Nucleus accumbens (tissue), 56 donors: ENCODE results near the gene TNRC6B.
"Not testable (repeated sequence)": the region's sequence is repeated elsewhere in the genome, so short reads cannot be mapped to it uniquely, and the experiment has no call there.

ENCODE experiments used
- DNase-seq, 56 donors: peaks; one replicate each; lab custom pipeline; 2025; lab: John Stamatoyannopoulos, UW

The TNRC6B gene

GRCh38 chr22:40346185-40347118 lies 168.7 kb downstream of the TNRC6B start, which contains the start of gene ADSL:
TSS of gene ADSL (plus strand) at chr22:40346500. CDS start at chr22:40346559, 59 bp downstream.
- DNase-seq = peak in 55 of 56 donors; percentile 36 to 92 (median 79)

GRCh38 chr22:40347300-40347699 lies 169.6 kb downstream of the TNRC6B start:
- no peak for DNase-seq

GRCh38 chr22:40348025-40348658 lies 170.4 kb downstream of the TNRC6B start:
- peak in 32 of 56 donors; percentile 5 to 74 (median 22) for DNase-seq

- no peak for DNase-seq
These were observed 175.0 kb downstream of the TNRC6B start for GRCh38 chr22:40352763-40353162.

GRCh38 chr22:40361100-40361499 lies 183.4 kb downstream of the TNRC6B start:
- peak in 15 of 56 donors; percentile 7 to 55 (median 30) for DNase-seq

GRCh38 chr22:40363059-40363458 lies 185.3 kb downstream of the TNRC6B start:
- DNase-seq = no peak

GRCh38 chr22:40364431-40364830 lies 186.7 kb downstream of the TNRC6B start:
- DNase-seq = no peak

GRCh38 chr22:40366068-40366467 lies 188.3 kb downstream of the TNRC6B start:
- no peak for DNase-seq

- DNase-seq = no peak
These were observed 189.6 kb downstream of the TNRC6B start for GRCh38 chr22:40367342-40367741.

- DNase-seq = no peak
These were observed 190.3 kb downstream of the TNRC6B start for GRCh38 chr22:40368016-40368415.

GRCh38 chr22:40368836-40369235 lies 191.1 kb downstream of the TNRC6B start:
- DNase-seq = no peak

- DNase-seq = no peak
These were observed 196.8 kb downstream of the TNRC6B start for GRCh38 chr22:40374567-40374966.

GRCh38 chr22:40376149-40376548 lies 198.4 kb downstream of the TNRC6B start:
- DNase-seq = no peak

- no peak for DNase-seq
These were observed 200.2 kb downstream of the TNRC6B start for GRCh38 chr22:40377931-40378330.

GRCh38 chr22:40378448-40378847 lies 200.7 kb downstream of the TNRC6B start:
- not testable (repeated sequence) for DNase-seq

GRCh38 chr22:40381461-40381860 lies 203.7 kb downstream of the TNRC6B start:
- DNase-seq = no peak

- DNase-seq = no peak
These were observed 206.2 kb downstream of the TNRC6B start for GRCh38 chr22:40383905-40384304.

- DNase-seq = no peak
These were observed 207.5 kb downstream of the TNRC6B start for GRCh38 chr22:40385036-40385782.
